Measurements from ENCODE around the gene DLG1.

The DLG1 gene

GRCh38 chr3:197015790-197016736 is 282.3 kb downstream of the DLG1 start:
- DNase-seq (ENCODE audit: low read depth, low spot score), result no peak

GRCh38 chr3:197014942-197015575 is 283.4 kb downstream of the DLG1 start:
- no peak for DNase-seq (ENCODE audit: low read depth, low spot score)

DNA sequence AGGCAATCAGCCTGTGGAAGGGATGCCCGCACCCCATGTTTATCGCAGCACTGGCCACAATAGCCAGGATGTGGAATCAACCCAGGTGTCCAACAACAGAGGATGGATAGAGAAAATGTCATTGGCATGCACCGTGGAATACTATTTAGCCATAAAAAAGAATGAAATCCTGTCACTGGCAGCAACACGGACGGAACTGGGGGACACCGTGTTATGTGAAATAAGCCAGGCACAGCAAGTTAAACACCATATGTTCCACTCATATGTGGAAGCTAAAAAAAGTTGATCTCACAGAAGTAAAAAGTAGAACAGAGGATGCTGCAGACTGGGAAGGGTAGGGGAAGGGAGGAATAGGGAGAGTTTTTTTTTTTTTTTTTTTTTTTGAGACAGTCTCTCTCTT is 284.4 kb downstream of the DLG1 start:
- no peak for DNase-seq (ENCODE audit: low read depth, low spot score)

DNA sequence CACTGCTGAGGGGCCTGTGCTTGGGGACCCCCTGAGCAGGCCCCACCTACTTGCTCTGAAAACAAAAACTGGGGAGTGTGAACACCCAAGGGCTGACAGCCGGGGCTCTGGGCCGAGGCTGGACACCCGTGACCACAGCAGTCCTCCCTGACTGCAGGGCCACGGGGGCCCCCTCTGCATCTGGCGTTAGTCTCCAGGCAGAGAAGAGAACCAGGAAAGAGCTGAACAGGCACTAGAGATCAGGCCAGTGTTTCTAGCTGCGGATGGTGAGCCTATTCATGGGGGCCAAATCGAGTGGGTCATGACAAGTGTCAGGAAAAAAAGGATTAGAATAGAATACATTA is 285.9 kb downstream of the DLG1 start:
- no peak for DNase-seq (ENCODE audit: low read depth, low spot score)

GRCh38 chr3:197011780-197012539 is 286.5 kb downstream of the DLG1 start:
- no peak for DNase-seq (ENCODE audit: low read depth, low spot score)

- no peak for DNase-seq (ENCODE audit: low read depth, low spot score)
Measured at GRCh38 chr3:197010556-197011351, 287.7 kb downstream of the DLG1 start.

- DNase-seq (ENCODE audit: low read depth, low spot score), result no peak
Measured at GRCh38 chr3:197009532-197010019, 288.8 kb downstream of the DLG1 start.

DNA sequence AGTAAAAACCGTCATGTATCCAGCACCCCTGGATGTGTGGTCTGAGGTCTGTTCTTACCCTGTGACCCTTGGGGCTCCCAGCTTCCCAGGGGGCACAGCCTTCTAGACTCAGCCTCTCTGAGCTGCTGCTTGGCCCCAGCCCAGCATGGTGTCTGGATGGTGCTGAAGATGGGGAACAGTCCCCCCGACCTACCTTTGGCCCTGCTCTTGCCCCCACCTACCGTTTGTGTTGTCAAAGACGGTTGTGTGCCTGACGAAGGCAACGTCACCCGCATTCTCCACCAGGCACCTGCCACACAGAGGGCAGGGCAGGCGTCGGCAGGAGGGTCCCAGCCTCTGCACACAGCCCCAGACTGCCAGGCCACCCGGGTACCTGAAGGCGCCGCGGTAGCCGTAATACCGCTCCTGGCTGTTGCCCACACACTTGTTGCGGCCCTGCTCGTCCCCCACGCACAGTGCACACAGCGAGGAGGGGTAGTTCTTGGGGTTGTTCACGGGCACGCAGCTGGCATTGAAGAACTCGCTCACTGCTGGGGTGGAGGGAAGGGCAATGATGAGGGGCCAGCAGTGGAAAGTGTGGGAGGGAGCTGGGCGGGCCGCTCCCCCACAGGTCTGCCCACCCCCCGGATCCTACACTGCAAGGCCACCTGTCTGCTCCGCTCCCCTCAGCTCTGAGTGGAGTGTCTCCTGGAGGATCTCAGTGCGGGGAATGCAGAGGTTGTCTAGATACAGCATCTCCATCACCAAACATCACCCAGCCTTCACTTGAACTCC is 289.8 kb downstream of the DLG1 start:
- no peak for DNase-seq (ENCODE audit: low read depth, low spot score)

- no peak for DNase-seq (ENCODE audit: low read depth, low spot score)
Measured at GRCh38 chr3:197007953-197008352, 290.5 kb downstream of the DLG1 start.

- DNase-seq (ENCODE audit: low read depth, low spot score), result no peak
Measured at GRCh38 chr3:197007296-197007940, 291.0 kb downstream of the DLG1 start.

DNA sequence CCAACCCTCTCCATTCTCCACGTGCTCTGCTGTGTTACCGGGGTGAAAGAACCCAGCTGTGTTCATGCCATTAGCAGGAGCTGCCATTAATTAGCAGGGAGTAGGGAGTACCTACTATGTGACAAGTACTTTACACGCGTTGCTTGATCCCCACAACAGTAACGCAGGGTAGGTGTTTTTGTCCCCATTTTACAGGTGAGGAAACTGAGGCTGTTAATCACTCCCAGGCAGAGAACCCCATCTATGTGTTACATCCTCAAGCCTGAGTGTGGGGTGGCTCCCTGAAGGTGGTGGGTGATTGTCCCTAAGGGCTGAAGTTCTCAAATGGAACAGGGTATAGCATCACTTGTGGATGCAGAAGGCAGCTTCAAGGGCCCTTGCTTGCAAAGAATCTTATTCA is 291.6 kb downstream of the DLG1 start:
- no peak for DNase-seq (ENCODE audit: low read depth, low spot score)

- no peak for DNase-seq (ENCODE audit: low read depth, low spot score)
Measured at GRCh38 chr3:197006446-197006845, 292.0 kb downstream of the DLG1 start.

DNA sequence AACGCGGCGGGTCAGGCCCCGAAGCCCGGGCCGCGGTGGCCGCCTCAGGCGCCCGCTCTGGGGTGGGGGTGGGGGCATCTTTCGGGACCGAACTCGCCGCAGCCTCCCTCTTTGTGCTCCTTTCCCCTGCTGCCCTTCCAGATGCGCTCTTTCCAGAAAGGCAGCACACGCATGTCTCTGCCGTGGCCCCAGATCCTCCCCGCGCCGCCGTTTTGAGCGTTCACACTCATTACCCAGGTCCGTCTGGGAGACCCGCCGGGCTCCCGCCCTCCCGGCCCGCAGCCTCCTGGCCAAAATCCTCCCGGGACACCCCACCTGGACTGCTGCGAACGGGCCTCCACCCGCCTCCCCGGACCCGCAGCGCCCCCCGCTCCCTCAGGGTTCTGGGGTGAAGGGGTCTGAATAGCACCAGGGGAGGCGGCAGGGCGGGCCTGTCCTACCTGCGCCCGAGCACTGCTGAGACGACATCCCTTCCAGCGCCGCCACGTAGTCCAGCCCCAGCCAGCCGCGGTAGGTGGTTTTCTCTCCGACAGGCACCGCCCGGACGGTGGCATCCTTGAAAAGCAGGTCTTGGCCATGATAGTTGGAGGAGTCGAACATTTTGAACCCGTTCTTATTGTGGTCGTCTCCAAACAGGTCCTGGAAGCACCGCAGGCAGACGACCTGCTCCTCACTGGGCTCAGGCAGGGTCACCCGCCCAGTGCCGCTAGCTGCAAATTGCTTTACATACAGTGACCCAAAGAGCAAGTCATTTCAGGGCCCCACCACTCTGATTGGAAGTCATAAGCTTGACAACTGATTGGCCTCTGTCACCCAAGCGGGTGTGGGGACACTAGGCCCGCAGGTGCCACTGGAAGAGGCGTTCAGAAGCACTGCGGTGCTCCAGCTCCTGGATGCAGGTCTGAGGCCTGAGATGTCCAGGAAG is 294.7 kb downstream of the DLG1 start:
- no peak for DNase-seq (ENCODE audit: low read depth, low spot score)

GRCh38 chr3:197002701-197003454 is 295.5 kb downstream of the DLG1 start:
- DNase-seq (ENCODE audit: low read depth, low spot score), result peak; percentile 49

DNA sequence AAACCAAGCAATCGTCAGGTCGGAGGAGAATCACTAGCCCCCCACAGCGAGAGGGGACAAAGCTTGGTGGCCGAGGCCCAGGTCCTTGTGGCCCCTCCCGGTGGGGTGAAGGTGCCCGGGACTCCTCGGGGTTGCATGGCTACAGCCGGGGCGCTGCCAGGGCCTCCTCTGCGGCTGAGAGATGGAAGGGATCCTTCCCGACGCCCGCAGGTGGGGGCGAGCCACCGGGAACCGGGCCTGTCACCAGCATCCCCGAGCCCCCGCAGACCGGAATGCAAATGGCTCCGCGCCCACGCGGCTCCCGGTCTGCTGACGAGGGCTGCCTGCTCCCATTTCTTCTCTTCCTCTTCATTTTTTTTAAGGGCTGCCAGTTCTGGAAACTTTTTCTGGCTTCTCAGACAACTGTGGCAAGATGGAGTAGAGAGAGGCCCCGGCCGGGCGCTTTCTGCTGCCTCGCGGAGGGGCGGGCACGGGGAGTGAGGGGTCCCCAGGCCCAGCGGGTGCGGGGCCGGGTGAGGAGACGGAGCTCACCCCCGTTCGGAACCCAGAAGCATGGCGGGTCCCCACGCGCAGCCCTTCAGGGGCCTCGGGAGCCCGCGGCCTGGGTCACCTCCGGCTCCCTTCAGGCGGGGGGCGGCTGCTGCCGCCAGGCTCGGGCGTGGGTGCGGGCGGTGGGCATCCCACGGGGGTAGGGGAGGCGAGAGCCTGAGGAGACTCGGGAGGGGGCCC is 296.3 kb downstream of the DLG1 start:
- no peak for DNase-seq (ENCODE audit: low read depth, low spot score)

DNA sequence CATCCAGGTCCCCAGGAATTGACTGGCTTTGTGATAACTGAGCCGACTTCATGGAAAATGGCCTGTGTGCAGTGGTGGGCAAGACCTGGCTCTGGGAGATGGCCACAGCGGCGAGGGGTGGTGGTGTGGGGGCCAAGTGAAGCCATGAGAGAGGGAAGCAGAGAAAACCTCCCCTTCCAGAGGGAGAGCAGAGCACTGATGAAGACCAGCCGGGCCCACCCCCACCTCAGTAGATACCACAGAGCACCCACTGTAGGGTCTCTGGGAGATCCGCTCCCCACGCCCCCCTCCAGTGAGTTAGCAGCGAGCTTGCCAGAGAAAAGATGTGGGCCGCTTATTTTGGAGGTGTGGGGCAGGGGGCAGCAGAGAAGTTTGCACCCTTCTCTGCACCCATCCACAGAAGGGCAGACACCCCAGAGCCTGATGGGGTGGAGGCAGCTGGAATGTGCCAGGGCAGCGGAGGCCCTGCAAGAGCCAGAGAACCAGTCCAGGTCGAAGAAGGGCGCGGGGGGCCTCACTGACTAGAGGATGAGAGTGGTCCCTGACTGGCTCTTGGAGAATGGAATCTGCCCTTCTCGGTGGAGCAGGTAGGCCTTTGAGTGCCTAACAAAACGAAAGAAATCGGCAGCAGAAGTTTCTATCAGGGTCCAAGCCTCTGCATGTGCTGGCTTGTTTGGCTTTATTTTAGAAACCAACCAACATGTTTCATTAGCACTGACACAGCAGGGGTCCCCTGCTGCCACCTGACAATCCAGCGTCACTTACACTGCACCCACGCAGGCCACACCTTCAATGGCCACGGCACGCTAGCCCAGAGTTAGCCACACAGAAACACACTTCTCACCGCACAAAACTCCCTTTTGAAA is 297.1 kb downstream of the DLG1 start:
- no peak for DNase-seq (ENCODE audit: low read depth, low spot score)

DNA sequence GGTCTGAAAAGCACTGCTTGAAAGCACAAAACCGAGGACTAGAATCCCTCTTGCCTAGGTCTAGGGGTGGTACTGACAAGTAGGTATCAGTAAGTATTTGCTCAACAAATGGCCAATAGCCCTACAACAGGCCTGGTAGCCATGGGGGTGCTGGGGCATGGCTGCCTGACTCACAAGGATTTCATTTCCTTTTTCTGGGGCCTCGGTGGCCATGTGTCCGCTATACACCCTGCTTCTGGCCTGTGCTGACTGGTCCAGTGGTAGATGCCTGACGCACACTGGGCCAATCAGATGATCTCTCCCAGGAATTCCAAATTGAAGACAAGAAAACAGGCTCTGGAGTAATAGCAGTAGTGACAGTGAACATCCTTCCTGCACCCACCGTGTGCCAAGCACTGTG is 298.2 kb downstream of the DLG1 start:
- no peak for DNase-seq (ENCODE audit: low read depth, low spot score)

Measured in activated naive CD8-positive, alpha-beta T cell treated with anti-CD3 and anti-CD28 coated beads, Interleukin-2, amount 50 U/mL, for 16 hours (primary cell).